ENCODE measurements around the gene CCPG1.

Gene CCPG1

DNA sequence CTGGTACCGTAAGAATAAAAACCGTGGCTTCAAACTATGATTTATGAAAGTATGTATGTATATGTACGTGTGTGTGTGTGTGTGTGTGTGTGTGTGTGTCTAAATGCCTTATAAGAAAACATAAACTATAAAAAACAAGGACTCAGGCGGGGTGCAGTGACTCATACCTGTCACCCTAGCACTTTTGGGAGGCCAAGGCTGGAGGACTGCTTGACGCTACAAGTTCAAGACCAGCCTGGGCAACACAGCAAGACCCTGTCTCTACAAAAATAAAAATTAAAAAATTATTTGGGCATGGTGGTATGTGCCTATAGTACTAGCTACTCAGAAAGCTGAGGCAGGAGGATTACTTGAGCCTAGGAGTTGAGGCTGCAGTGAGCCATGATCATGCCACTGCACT, 29.1 kb downstream of the CCPG1 start (continued):
- TF ChIP-seq, protein P1, sequence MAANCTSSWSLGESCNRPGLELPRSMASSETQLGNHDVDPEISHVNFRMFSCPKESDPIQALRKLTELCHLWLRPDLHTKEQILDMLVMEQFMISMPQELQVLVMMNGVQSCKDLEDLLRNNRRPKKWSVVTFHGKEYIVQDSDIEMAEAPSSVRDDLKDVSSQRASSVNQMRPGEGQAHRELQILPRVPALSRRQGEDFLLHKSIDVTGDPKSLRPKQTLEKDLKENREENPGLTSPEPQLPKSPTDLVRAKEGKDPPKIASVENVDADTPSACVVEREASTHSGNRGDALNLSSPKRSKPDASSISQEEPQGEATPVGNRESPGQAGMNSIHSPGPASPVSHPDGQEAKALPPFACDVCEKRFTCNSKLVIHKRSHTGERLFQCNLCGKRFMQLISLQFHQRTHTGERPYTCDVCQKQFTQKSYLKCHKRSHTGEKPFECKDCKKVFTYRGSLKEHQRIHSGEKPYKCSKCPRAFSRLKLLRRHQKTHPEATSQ (tag by site-specific recombination; IDR thresholded peaks at IDR 0.05): no peak

DNA sequence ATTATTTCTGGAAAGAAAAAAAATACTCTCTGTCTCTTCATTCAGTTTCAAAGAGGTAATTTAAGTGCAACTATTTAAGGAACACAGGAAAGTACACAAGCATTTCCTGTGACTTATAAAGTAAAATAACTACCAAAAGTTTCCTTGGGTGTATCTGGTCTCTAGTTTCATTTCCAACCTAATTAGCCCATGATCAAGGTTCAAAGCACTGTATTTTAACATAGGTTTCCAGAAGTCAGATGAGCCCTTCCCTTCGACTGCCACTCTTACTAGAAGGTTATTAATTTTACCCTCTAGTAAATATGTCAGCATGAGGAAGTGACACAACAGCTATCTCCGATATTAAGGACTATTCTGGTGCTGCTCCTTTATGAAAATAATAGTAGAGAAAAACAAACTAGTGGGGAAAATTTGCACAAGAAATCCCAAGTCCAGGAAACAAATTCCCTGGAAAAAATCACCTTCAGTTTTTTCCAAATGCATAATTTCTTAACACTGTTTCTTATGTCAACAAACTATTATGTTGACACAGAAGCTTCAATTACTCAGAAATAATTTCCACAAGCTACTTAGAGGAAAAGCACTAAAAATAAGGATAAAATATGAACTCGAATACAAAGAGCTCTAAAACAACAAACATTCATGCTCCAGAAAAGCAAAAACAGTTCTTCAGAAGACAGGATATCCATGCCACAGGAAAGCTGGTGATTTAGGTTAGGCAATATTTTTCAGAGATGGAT, 35.3 kb downstream of the CCPG1 start:
- no peak overlapping the region for H3K27ac ChIP-seq (ENCODE audit: extremely low read depth, low read depth, low read length)
- TF ChIP-seq ZNF792 (tag by site-specific recombination; IDR thresholded peaks at IDR 0.05) (no peak), ZNF292 (tag by site-specific recombination; IDR thresholded peaks at IDR 0.05; ENCODE audit: borderline replicate concordance, low read depth) (no peak), ZNF558 (tag by site-specific recombination; IDR thresholded peaks at IDR 0.05) (no peak), YY1 (tag by site-specific recombination; IDR thresholded peaks at IDR 0.05) (no peak), ZNF132 (tag by site-specific recombination; IDR thresholded peaks at IDR 0.05; ENCODE audit: borderline replicate concordance) (no peak), IKZF3 (tag by site-specific recombination; IDR thresholded peaks at IDR 0.05) (0 out of 2 replicates have a peak, but pooled peaks have one; percentile 31), GLI2 (tag by site-specific recombination; IDR thresholded peaks at IDR 0.05; ENCODE audit: borderline replicate concordance, low read depth) (no peak), ZNF510 (tag by site-specific recombination; IDR thresholded peaks at IDR 0.05; ENCODE audit: insufficient replicate concordance) (no peak)
- TF ChIP-seq, protein P2, sequence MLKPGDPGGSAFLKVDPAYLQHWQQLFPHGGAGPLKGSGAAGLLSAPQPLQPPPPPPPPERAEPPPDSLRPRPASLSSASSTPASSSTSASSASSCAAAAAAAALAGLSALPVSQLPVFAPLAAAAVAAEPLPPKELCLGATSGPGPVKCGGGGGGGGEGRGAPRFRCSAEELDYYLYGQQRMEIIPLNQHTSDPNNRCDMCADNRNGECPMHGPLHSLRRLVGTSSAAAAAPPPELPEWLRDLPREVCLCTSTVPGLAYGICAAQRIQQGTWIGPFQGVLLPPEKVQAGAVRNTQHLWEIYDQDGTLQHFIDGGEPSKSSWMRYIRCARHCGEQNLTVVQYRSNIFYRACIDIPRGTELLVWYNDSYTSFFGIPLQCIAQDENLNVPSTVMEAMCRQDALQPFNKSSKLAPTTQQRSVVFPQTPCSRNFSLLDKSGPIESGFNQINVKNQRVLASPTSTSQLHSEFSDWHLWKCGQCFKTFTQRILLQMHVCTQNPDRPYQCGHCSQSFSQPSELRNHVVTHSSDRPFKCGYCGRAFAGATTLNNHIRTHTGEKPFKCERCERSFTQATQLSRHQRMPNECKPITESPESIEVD (tag by site-specific recombination; IDR thresholded peaks at IDR 0.05): peak; percentile 83
- 0 out of 2 replicates have a peak, but pooled peaks cover 6% of the 10 kb centered on the region for H3K4me1 ChIP-seq (ENCODE audit: control insufficient read depth, insufficient read depth, low read length)
- ChIA-PET CTCF (interaction anchor here (0.7 kb wide), 1 partner anchor 91 kb away, joined by 4 read pairs; no protein-coding TSS in a partner anchor), POLR2A (no interaction called here)
- H3K4me3 ChIP-seq (ENCODE audit: low read depth, low read length): no peak overlapping the region
- H3K9me3 ChIP-seq (ENCODE audit: control insufficient read depth, insufficient read depth, low read depth, low read length): no peaks in the 10 kb centered on the region
- H3K36me3 ChIP-seq (ENCODE audit: control insufficient read depth in 2 of 2, insufficient read depth in 1 of 2, low read length in 2 of 2): peaks cover 9 to 32% of the 10 kb centered on the region in 2 experiments; a peak in 2 of 3 replicates

DNA sequence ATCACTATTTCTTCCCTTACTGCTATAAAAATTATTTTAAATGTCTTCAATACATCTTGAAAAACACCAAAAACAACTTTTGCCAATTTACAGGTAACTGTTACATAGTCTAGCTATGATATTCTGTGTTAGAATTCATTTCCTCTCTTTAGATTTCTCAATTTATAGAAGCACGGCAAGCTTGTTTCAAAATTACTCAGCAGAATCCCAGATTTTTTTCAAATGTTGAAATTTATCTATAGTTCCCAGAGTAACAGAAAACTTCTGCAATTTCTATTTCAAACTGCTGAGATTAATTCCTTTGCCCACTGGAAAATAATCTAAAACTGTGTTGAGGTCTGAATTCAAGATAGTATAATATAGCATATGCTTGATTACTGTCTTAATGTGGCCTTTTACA, 41.2 kb downstream of the CCPG1 start:
- no peak overlapping the region for H3K4me3 ChIP-seq (ENCODE audit: low read depth, low read length)
- no peak for TF ChIP-seq GLIS2 (tag by site-specific recombination; IDR thresholded peaks at IDR 0.05)
- no peak for TF ChIP-seq ZNF350 (tag by site-specific recombination; IDR thresholded peaks at IDR 0.05)
- TF ChIP-seq ZFP41 (tag by site-specific recombination; IDR thresholded peaks at IDR 0.05; ENCODE audit: borderline replicate concordance): no peak
- no peak for TF ChIP-seq ZNF10 (tag by site-specific recombination; IDR thresholded peaks at IDR 0.05)
- TF ChIP-seq ZEB2 (tag by site-specific recombination; IDR thresholded peaks at IDR 0.05): no peak
- TF ChIP-seq, protein P3, sequence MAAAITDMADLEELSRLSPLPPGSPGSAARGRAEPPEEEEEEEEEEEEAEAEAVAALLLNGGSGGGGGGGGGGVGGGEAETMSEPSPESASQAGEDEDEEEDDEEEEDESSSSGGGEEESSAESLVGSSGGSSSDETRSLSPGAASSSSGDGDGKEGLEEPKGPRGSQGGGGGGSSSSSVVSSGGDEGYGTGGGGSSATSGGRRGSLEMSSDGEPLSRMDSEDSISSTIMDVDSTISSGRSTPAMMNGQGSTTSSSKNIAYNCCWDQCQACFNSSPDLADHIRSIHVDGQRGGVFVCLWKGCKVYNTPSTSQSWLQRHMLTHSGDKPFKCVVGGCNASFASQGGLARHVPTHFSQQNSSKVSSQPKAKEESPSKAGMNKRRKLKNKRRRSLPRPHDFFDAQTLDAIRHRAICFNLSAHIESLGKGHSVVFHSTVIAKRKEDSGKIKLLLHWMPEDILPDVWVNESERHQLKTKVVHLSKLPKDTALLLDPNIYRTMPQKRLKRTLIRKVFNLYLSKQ (tag by site-specific recombination; IDR thresholded peaks at IDR 0.05; ENCODE audit: borderline replicate concordance): no peak
- TF ChIP-seq, protein P4, sequence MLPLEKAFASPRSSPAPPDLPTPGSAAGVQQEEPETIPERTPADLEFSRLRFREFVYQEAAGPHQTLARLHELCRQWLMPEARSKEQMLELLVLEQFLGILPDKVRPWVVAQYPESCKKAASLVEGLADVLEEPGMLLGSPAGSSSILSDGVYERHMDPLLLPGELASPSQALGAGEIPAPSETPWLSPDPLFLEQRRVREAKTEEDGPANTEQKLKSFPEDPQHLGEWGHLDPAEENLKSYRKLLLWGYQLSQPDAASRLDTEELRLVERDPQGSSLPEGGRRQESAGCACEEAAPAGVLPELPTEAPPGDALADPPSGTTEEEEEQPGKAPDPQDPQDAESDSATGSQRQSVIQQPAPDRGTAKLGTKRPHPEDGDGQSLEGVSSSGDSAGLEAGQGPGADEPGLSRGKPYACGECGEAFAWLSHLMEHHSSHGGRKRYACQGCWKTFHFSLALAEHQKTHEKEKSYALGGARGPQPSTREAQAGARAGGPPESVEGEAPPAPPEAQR (tag by site-specific recombination; IDR thresholded peaks at IDR 0.05): no peak
- TF ChIP-seq ZBTB8A (tag by site-specific recombination; IDR thresholded peaks at IDR 0.05): no peak
- no peak for TF ChIP-seq OVOL3 (tag by site-specific recombination; IDR thresholded peaks at IDR 0.05)
- no peak for TF ChIP-seq ZBTB7A (tag by site-specific recombination; IDR thresholded peaks at IDR 0.05; ENCODE audit: low read depth)
- TF ChIP-seq ZNF510 (tag by site-specific recombination; IDR thresholded peaks at IDR 0.05; ENCODE audit: insufficient replicate concordance): no peak
- TF ChIP-seq, protein P5, sequence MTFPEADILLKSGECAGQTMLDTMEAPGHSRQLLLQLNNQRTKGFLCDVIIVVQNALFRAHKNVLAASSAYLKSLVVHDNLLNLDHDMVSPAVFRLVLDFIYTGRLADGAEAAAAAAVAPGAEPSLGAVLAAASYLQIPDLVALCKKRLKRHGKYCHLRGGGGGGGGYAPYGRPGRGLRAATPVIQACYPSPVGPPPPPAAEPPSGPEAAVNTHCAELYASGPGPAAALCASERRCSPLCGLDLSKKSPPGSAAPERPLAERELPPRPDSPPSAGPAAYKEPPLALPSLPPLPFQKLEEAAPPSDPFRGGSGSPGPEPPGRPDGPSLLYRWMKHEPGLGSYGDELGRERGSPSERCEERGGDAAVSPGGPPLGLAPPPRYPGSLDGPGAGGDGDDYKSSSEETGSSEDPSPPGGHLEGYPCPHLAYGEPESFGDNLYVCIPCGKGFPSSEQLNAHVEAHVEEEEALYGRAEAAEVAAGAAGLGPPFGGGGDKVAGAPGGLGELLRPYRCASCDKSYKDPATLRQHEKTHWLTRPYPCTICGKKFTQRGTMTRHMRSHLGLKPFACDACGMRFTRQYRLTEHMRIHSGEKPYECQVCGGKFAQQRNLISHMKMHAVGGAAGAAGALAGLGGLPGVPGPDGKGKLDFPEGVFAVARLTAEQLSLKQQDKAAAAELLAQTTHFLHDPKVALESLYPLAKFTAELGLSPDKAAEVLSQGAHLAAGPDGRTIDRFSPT (tag by site-specific recombination; IDR thresholded peaks at IDR 0.05): no peak
- ChIA-PET CTCF (no interaction called here), POLR2A (no interaction called here)
- H3K36me3 ChIP-seq (ENCODE audit: control insufficient read depth in 2 of 2, insufficient read depth in 1 of 2, low read length in 2 of 2): peaks cover 0 to 9% of the 10 kb centered on the region in 2 experiments; a peak in 2 of 3 replicates
- H3K9me3 ChIP-seq (ENCODE audit: control insufficient read depth, insufficient read depth, low read depth, low read length): no peaks in the 10 kb centered on the region
- no peak overlapping the region for H3K27ac ChIP-seq (ENCODE audit: extremely low read depth, low read depth, low read length)
- H3K4me1 ChIP-seq (ENCODE audit: control insufficient read depth, insufficient read depth, low read length): no peaks in the 10 kb centered on the region
